Activated naive CD8-positive, alpha-beta T cell (primary cell): ENCODE measurements around the gene PRICKLE2.

ENCODE experiments used
- H3K27ac Mint-ChIP-seq: one replicate; pipeline ENCODE4 v1.8.0; 2021; ENCODE audit warnings: mixed read lengths
- H3K27me3 Mint-ChIP-seq: one replicate; pipeline ENCODE4 v1.8.0; 2021; ENCODE audit warnings: mixed read lengths
- H3K36me3 Mint-ChIP-seq: one replicate; pipeline ENCODE4 v1.8.0; 2021; ENCODE audit warnings: mixed read lengths
- H3K4me1 Mint-ChIP-seq: one replicate; pipeline ENCODE4 v1.8.0; 2021; ENCODE audit warnings: low read depth, mixed read lengths
- H3K4me3 Mint-ChIP-seq: one replicate; pipeline ENCODE4 v1.8.0; 2021; ENCODE audit warnings: mild to moderate bottlenecking, mixed read lengths
- H3K9me3 Mint-ChIP-seq: one replicate; pipeline ENCODE4 v1.8.0; 2021; ENCODE audit warnings: low read depth, mixed read lengths

PRICKLE2 gene

GRCh38 chr3:64218746-64219145 lies 6.5 kb downstream of the PRICKLE2 start:
- H3K4me3 Mint-ChIP-seq, result no peak overlapping the region
- H3K4me1 Mint-ChIP-seq, result no peaks in the 10 kb centered on the region
- H3K36me3 Mint-ChIP-seq, result no peaks in the 10 kb centered on the region
- no peak overlapping the region for H3K27ac Mint-ChIP-seq
- no peaks in the 10 kb centered on the region for H3K9me3 Mint-ChIP-seq
- peaks cover 5% of the 10 kb centered on the region for H3K27me3 Mint-ChIP-seq

DNA sequence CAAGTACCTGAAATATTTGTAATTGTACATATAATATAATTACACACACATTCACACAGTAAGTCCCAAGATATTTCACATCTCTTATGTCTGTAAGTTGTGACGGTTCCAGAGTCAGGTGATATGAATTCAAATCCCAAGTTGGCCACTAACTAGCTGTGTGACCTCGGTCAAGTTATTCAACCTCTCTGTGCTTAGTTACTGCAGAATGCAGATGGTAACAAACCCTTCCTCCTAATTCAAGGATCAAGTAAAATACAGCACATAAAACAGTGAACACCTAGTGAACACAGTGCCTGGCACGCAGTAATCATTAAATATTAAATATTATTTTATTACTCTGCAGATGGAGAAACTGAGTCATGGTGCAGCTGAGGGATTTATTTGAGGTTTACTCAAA lies 6.9 kb downstream of the PRICKLE2 start:
- peaks cover 5% of the 10 kb centered on the region for H3K27me3 Mint-ChIP-seq
- H3K36me3 Mint-ChIP-seq, result no peaks in the 10 kb centered on the region
- no peak overlapping the region for H3K4me3 Mint-ChIP-seq
- H3K9me3 Mint-ChIP-seq, result no peaks in the 10 kb centered on the region
- H3K4me1 Mint-ChIP-seq, result no peaks in the 10 kb centered on the region
- H3K27ac Mint-ChIP-seq, result no peak overlapping the region

DNA sequence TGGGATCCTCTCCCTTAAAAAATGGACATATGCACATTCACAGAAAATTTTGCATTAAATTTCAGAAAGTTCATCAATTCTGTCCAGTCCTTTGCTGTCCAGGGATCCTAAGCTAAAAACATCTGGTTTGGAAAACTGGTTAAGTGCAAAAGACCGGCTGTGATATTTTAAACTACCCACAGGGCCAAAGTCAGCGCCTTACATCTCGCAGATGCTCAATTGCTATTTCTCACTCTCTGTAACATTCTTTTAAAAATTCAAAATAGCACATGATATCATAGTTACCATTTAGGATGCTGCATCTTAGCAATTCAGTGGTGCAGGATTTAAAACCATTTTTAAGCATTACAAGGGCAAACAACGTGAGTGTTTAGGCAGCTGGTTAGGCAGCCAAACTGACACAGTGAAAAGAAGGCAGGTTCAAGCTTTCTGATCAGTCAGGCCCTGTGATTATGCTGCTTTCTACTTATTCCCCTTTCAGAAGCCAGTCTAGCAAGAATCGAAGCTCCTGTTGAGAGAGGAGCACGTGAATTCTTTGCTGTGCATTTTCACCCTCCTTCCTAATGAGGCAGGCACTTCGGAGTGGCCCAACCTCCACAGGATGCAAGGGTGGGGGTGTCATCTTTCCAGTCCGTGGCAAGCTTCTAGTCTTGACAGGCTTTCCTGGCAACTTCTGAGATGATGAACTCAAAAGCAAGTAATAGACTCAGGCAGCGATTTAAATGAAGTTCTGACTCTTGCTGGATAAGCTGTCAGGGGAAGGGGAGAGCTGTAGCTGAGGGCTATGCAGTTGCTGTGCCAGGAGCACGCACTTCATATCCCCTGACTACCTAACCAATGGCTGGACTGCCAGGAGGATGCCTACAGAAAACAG lies 8.8 kb downstream of the PRICKLE2 start:
- no peaks in the 10 kb centered on the region for H3K9me3 Mint-ChIP-seq
- H3K4me1 Mint-ChIP-seq, result no peaks in the 10 kb centered on the region
- H3K27me3 Mint-ChIP-seq, result peaks cover 3% of the 10 kb centered on the region
- no peak overlapping the region for H3K4me3 Mint-ChIP-seq
- H3K27ac Mint-ChIP-seq, result no peak overlapping the region
- H3K36me3 Mint-ChIP-seq, result no peaks in the 10 kb centered on the region

DNA sequence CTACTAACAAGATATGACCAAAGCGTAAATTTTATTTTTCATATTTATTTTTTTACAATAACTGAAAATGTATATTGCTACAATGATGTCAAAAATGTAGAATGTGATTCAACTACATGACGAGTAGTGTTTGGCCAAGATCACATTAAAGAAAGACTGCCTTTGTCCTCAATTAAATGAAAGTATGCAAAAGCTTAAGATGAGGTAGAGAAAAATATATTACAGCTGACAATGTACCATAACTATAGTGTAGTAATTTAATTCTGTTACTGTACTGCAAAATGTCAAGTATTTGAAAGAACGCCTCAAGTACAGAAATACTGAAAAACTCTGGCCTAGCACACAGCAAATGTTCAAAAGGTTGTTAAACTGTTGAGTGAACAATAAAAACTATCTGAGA lies 9.7 kb downstream of the PRICKLE2 start:
- Mint-ChIP-seq H3K27ac (no peak overlapping the region), H3K36me3 (no peaks in the 10 kb centered on the region), H3K27me3 (peaks cover 2% of the 10 kb centered on the region), H3K4me3 (no peak overlapping the region), H3K4me1 (no peaks in the 10 kb centered on the region), H3K9me3 (no peaks in the 10 kb centered on the region)

- Mint-ChIP-seq H3K27ac (no peak overlapping the region), H3K27me3 (peaks cover 2% of the 10 kb centered on the region), H3K4me1 (no peaks in the 10 kb centered on the region)
These were observed 10.2 kb downstream of the PRICKLE2 start for GRCh38 chr3:64215103-64215502.

GRCh38 chr3:64214381-64215018 lies 10.8 kb downstream of the PRICKLE2 start:
- H3K27me3 Mint-ChIP-seq, result peaks cover 2% of the 10 kb centered on the region
- no peaks in the 10 kb centered on the region for H3K9me3 Mint-ChIP-seq
- no peaks in the 10 kb centered on the region for H3K4me1 Mint-ChIP-seq
- H3K27ac Mint-ChIP-seq, result no peak overlapping the region
- H3K4me3 Mint-ChIP-seq, result no peak overlapping the region
- H3K36me3 Mint-ChIP-seq, result no peaks in the 10 kb centered on the region

More at GRCh38 chr3:64215103-64215502, 10.2 kb downstream of the PRICKLE2 start:
- Mint-ChIP-seq H3K9me3 (no peaks in the 10 kb centered on the region), H3K4me3 (no peak overlapping the region), H3K36me3 (no peaks in the 10 kb centered on the region)

DNA sequence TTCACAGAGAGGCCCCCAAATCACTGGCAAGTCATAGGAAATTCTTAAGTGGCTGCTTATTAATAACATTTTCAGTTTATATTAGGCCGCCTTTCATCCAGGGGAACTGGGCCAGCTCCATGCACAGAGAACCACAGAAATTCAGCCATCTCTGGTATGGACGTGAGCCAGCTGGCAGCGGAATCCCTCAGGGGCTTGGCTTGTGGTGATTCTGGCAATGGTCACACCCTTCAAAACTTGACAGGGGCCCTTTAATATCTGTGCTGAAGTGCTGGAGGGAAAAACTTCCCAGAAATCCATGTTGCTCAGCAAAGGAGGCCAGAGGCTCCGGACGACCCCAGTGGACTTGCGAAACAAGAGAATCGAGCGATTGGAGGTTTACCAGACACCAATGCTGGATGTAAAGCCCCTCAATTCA lies 11.3 kb downstream of the PRICKLE2 start:
- Mint-ChIP-seq H3K27ac (no peak overlapping the region), H3K4me1 (no peaks in the 10 kb centered on the region), H3K27me3 (peaks cover 2% of the 10 kb centered on the region), H3K4me3 (no peak overlapping the region), H3K36me3 (no peaks in the 10 kb centered on the region), H3K9me3 (no peaks in the 10 kb centered on the region)

- Mint-ChIP-seq H3K4me3 (no peak overlapping the region), H3K27me3 (peaks cover 2% of the 10 kb centered on the region), H3K4me1 (no peaks in the 10 kb centered on the region), H3K9me3 (no peaks in the 10 kb centered on the region), H3K36me3 (no peaks in the 10 kb centered on the region), H3K27ac (no peak overlapping the region)
These were observed 11.9 kb downstream of the PRICKLE2 start for GRCh38 chr3:64213224-64213878.

- Mint-ChIP-seq H3K4me1 (no peaks in the 10 kb centered on the region), H3K36me3 (no peaks in the 10 kb centered on the region)
These were observed 15.2 kb downstream of the PRICKLE2 start for GRCh38 chr3:64209866-64210621.

DNA sequence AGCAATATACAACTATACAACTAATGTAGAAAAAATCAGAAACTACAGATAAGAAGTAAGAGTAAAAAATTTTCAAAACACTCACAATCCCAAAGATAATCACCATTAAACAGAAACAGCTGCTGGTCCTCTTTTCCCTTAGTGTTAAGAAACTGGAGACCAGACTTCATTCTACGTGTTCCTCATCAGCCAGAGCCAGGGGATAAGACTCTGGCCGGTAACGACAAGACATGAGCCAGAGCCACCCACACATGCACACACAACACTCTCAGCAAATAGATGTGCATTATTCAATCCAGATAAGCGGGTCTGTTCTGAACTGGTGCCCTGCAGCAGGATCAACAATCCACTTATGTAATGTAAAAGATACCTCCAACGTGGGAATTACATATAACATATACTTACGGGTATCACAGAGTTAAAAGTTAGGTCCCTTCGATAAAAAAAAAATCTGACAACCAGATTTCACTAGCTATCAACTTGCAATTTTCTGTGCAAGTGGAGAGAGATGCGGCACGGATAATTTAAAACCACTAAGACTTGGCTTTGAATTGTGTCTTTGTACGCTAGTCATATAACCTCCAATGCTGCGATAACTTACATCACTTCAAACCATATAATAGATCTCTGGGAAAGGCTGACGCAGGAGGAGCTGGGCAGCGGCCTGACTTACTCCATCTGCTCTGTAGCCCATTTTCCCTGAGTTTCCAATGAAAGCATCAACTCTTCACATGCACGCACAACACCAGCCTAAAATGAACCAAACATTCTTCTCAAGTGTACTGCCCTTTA lies 17.8 kb downstream of the PRICKLE2 start:
- no peaks in the 10 kb centered on the region for H3K4me1 Mint-ChIP-seq
- H3K9me3 Mint-ChIP-seq, result no peaks in the 10 kb centered on the region
- H3K36me3 Mint-ChIP-seq, result no peaks in the 10 kb centered on the region
- H3K27me3 Mint-ChIP-seq, result peaks cover 4% of the 10 kb centered on the region
- no peak overlapping the region for H3K4me3 Mint-ChIP-seq
- no peak overlapping the region for H3K27ac Mint-ChIP-seq

More at GRCh38 chr3:64209866-64210621, 15.2 kb downstream of the PRICKLE2 start:
- Mint-ChIP-seq H3K27ac (no peak overlapping the region), H3K9me3 (no peaks in the 10 kb centered on the region), H3K27me3 (no peaks in the 10 kb centered on the region), H3K4me3 (no peak overlapping the region)

DNA sequence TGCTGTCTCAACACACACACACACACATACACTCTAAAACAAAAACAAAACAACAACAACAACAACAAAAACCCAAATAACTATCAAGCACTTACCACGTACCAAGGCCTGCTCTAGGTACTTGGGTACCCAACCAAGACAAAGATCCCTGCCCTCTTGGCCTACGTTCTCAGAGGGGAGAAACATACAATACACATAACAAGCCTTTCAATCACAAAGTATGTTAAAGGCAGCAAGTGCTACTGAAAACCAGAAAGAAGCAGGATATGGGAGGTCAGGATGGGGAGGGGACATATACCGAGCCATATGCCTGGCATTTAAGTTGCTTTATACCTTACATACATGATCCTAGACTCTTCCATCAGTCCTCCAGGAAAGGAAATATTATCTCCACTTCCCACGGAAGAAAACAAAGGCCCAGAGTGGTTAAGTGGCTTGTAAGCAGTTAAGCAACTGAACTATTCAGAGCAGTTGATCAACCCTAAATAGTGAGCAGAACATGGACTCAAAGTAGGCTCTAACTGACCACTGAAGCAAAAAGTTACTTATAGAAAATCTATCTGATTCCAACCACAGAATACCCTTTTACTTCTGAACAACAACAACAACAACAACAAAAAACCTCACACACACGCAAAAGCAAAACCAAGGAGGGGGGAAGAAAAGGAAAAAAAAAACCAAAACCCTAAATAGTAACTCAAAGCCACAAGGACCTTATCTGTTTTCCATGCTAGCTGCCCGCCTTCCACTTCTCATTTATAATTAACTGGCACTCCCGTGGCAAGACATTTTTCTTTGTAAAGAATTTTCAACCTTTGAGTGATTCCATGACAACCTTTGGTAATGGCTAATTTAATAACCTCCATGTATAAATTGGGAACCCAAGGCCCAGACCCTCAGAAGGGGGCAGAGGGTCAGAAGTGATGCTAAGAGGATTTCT lies 21.0 kb downstream of the PRICKLE2 start:
- H3K4me1 Mint-ChIP-seq, result no peaks in the 10 kb centered on the region
- no peaks in the 10 kb centered on the region for H3K9me3 Mint-ChIP-seq
- H3K27me3 Mint-ChIP-seq, result peaks cover 7% of the 10 kb centered on the region
- H3K4me3 Mint-ChIP-seq, result no peak overlapping the region
- H3K27ac Mint-ChIP-seq, result no peak overlapping the region
- H3K36me3 Mint-ChIP-seq, result no peaks in the 10 kb centered on the region

DNA sequence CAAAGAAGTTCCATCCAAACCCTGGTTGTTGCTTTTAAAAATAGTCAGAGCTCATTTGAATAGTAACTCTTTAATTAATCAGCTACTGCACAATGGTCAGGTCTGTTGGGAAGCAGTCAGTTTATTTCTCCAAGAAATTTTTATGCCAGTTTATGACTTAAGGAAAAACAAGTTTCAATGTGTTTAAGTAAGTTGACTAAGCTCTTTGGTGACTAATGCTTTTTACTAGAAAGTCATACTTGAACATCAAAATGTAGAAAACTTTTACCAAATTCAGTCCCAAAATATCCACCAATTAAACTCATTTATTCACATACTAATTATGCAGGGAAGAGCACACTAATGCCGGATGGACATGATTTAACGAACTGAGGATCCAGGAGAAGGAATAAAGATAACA lies 22.1 kb downstream of the PRICKLE2 start:
- H3K27me3 Mint-ChIP-seq, result peaks cover 7% of the 10 kb centered on the region
- H3K36me3 Mint-ChIP-seq, result no peaks in the 10 kb centered on the region
- H3K9me3 Mint-ChIP-seq, result no peaks in the 10 kb centered on the region
- no peaks in the 10 kb centered on the region for H3K4me1 Mint-ChIP-seq
- H3K4me3 Mint-ChIP-seq, result no peak overlapping the region
- H3K27ac Mint-ChIP-seq, result no peak overlapping the region

- H3K27ac Mint-ChIP-seq, result no peak overlapping the region
- no peaks in the 10 kb centered on the region for H3K4me1 Mint-ChIP-seq
- no peak overlapping the region for H3K4me3 Mint-ChIP-seq
- H3K27me3 Mint-ChIP-seq, result peaks cover 7% of the 10 kb centered on the region
- no peaks in the 10 kb centered on the region for H3K36me3 Mint-ChIP-seq
- no peaks in the 10 kb centered on the region for H3K9me3 Mint-ChIP-seq
These were observed 25.3 kb downstream of the PRICKLE2 start for GRCh38 chr3:64199932-64200331.
